NT2/D1 (cell line): ENCODE measurements around the gene PLCG2.

Source experiments
- YY1 ChIP-seq: IDR thresholded peaks from 2 replicates; pipeline ENCODE4 v1.6.1; 2011; ENCODE audit not compliant: insufficient read length, insufficient read depth
- ZNF274 ChIP-seq: IDR thresholded peaks from 2 replicates; pipeline ENCODE4 v1.6.1; 2011; ENCODE audit warnings: mild to moderate bottlenecking, low read depth, low read length

GRCh38 chr16:81823734-81824133, 44.6 kb downstream of the PLCG2 start:
- TF ChIP-seq YY1: no peak
- no peak for TF ChIP-seq ZNF274
